Hematopoietic multipotent progenitor cell treated with erythropoietin and hydrocortisone succinate and interleukin-3 and kit ligand, for 17 days (in vitro differentiated cells): ENCODE data around the gene SLC51A.
"Not testable (repeated sequence)": the region's sequence is repeated elsewhere in the genome, so short reads cannot be mapped to it uniquely, and the experiment has no call there.

Experiments
- DNase-seq: peaks from one replicate; pipeline ENCODE4 v3.0.0-alpha.2; 2015; ENCODE audit warnings: low spot score

Gene SLC51A

DNA sequence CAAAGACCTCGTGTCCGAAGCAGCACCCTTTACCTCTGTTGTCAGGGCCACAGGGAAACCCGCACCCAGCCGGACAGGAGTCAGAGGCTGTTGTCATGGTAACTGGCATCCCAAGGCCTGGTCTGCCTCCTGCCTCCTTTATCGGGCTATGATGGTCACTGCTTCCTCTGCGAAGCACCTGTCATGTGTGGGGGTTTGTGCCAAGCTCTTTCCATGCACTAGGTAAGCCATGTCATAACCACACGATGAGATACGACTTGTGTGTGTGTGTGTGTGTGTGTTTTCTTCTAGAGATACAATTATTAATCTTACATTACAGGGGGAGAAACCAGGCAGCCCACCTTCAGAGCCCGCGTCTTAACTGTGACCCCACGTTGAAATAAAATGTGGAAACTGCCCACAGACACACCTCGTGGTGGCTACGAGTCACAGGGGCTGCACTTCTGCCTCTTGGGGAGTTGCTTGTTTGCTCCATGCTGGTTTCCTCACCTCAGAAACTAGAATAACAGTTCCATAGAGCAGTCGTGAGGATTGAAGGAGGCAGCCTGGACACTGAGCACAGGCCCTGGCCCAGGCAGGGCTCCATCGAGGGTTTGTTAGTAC is 23.1 kb upstream of the SLC51A start:
- DNase-seq: peak; percentile 65

DNA sequence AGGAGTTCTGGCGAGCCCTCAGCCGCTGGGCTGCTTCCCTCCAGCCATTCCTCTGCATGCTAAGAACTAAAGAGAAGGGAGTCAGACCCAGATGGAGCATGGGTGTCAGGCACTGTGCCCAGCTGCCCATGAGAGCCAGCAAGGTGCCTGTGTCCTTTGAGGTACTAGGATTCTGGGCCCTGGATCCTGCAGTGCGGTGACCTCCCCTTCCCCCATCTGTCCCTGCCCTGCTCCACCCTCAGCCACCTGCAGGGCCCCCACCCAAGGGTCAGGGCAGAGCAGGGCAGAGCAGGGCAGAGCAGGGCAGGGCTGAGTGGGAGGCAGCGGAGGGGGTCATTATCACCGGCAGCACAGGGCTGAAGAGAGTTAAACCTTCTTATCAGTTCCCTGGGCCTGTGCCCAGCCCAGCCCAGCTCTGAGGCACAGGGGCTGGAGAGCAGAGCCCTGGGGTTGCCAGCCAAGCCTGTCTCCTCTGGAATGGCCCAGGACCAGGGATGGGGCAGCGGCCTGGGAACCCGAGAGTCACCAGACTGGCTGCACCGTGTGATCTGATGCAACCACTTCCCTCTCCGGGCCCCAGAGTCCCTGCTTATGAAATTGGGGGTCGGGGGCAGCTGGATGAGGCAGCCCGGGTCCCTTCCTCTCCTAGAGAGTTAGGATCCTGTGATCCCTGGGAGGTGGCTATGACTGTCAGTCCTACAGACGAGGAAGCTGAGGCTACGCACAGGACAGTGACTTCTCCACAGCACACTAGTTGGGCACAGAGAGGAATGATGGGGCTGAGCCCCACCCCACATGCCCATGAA is 22.4 kb upstream of the SLC51A start:
- peak; percentile 92 for DNase-seq

DNA sequence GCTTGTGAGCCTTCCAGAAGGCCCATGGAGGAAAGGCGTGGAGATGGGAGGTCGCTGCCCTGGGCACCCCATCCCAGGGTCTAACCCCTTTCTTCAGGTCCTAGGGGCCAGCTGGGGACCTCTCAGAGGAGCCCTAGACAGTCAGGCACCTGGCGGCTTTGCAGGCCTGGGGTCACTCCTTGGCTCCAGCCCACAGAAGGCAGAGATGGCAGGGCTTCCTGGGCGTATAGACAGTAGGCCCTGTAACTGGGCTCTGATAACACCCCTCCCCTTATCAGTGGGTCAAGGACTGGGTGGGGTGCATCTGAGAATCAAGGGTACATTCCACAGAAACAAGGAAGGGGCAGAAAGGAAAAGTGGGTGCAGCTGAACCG is 21.8 kb upstream of the SLC51A start:
- DNase-seq: peak; percentile 79

DNA sequence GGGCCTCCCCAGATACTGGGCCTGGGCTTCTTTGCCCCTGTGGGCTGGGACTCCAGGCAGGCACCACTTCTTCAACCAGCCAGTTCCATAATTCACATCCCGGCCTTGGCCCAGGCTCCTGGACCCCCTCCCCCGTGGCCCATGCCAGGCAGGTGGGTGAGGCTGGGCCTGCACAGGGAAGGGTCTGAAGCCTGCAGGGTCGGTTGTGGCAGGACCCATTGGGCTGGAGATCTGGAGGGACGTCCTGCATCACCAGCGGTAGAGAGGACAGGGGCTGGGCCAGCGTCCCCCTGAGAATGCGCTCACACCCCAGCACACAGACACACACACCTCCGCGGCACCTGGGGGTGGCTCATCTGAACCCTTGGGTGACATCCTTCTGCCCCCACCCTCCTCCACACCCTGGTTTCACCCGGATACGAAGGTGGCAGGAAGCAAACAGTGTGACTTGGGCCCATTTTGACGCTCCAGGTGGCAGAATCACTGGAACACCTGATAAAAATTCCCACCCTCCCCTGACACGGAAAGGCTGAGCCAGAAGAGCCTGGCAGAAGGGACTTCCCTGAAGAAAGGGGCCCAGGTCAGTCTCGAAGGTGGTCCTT is 20.6 kb upstream of the SLC51A start:
- peak; percentile 45 for DNase-seq

DNA sequence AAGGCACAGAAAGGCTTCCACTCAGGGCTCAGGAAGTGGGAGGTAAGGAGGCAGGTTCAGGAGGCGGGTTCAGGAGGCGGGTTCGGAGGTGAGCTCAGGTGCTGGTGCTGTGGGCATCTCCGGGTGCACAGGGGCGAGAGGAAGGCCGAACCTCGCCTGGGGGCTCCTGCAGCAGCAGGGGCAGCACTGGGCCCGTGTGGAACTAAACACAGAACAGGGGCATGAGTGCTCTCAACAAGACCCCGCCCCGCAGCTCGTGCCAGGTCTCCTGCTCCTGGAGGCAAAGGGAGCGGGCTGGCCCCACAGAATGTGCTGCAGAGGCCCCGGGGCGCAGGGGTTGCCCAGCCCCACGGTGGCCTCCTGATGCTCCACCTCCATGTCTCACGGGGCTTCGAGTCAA is 18.8 kb upstream of the SLC51A start:
- DNase-seq: no peak

DNA sequence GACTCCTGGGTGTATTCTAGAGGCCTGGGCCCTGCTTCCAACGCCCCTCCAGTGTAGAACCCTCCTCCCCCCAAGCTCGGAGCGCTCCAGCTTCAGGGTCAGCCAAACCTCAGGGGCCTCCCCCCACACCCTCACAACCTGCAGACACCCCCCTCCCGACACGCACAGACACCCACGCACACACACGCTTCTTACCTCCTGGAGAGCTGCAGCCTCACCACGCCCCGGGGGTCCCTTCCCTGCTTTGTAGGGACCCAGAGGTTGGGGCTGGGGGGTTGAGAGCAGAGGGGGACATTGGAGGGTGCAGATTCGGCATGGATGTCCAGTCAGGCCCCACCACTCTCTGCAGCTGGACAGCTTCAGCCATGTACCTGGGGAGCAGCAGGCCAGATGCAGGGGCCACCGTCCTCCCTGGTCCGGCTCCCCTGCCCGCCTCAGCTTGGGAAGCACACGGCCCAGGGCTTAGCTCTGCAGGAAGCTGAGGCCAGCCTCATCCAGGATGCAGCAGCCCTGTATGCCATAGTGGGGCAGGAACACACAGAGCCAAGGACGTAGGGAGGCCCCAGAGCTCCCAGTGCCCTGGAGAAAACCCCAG is 18.2 kb upstream of the SLC51A start:
- DNase-seq: no peak

DNA sequence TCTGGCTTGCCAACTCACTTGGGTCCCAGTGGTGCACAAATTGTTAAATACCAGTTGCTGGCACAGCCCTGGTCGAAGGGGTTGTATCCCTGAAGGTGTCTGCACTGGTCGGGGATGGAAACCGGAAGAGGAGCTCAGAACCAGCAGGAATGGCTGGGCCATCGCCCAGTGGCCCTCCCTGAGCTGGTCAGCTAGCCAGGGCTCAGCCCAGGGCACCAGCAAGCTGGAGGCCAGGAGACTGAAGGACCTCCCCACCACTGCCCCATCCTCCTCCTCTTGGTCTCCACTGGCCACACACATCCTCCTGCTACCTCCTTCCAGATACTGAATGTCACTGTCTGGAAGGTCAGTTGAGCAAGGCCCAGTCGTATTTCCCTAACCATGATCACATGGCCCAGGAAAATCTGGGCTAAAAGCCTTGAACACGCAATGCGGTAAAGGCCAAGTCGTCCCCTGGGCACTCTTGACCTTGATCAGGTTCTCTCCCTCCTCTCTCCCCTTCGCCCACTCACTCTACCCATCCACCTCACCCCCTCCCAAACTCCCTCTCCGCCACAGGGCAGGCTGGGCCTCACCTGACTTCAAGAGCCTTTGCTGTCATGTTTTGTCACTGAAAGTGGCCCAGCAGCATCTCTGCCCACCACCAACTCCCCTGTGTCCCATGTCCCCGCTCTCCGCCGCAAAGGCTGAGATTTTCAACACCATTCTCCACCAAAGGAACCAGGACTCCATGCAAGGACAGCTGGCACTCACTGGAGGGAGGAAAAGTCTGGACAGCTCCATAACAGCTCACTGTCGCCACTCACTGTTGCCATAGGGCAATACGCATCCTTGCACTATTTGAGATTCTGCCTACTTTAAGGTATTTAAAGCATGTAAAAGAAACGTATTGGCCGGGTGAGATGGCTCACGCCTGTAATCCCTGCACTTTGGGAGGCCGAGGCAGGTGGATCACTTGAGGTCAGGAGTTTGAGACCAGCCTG is 17.3 kb upstream of the SLC51A start:
- peak; percentile 33 for DNase-seq

DNA sequence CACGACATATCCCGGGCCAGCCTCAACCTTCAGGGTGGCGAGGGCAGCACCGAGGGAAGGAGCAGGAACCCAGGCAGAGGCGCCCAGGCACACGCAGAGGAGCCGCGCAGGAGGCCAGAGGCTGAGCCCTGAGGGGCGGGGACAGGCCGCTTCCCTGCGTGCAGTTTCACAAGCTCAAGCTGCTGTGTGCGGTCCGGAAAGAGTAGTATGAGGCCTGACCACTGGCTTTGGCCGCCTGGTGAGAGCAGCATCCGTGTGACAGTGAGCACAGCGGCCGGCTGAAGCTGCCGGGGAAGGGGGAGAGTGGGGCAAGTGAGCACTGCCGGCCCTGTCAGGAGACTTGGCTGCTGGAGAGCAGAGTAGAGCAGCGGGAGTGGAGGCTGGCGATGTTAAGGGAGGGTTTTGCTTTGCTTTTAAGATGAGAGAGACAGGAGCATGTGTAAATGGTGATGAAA is 13.8 kb upstream of the SLC51A start:
- DNase-seq: no peak

DNA sequence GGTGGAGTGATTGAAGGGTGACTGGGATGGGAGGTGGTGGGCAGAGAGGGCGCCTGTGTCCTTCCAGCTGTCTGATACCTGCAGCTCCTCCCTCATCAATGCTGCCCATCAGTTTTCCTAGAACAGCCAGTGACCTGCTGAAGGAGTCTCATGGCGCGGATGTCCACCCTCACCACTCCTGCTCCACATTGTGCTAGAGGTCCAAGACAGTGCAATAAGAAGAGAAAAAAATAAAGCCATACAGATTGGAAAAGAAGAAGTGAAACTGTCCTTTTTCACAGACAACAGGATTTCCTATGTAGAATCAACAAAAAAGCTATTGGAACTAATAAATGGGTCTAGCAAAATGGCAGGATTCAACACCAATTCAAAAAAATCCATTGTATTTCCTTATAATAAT is 12.5 kb upstream of the SLC51A start:
- no peak for DNase-seq

DNA sequence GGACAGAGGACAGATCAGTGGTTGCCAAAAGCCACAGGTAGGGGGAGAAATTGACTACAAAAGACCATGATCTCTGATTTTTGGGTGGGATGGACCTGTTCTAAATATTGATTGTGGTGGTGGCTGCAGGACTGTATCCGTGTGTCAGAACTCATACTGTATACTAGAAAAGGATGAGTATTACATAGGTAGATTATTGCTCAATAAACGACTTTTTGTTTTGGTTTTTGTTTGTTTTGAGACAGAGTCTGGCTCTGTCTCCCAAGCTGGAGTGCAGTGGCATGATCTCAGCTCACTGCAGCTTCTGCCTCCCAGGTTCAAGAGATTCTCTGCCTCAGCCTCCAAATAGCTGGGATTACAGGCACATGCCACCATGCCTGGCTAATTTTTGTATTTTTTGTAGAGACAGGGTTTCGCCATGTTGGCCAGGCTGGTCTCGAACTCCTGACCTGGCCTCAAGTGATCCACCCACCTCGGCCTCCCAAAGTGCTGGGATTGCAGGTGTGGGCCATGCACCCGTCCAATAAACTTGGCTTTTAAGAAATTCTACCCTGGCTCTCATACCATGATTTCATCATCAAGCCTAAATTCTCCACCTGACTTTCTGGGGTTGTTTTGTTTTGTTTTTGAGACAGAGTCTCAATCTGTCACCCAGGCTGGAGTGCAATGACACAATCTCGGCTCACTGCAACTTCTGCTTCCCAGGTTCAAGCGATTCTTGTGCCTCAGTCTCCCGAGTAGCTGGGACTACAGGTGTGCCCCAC is 10.7 kb upstream of the SLC51A start:
- not testable (repeated sequence) for DNase-seq

DNA sequence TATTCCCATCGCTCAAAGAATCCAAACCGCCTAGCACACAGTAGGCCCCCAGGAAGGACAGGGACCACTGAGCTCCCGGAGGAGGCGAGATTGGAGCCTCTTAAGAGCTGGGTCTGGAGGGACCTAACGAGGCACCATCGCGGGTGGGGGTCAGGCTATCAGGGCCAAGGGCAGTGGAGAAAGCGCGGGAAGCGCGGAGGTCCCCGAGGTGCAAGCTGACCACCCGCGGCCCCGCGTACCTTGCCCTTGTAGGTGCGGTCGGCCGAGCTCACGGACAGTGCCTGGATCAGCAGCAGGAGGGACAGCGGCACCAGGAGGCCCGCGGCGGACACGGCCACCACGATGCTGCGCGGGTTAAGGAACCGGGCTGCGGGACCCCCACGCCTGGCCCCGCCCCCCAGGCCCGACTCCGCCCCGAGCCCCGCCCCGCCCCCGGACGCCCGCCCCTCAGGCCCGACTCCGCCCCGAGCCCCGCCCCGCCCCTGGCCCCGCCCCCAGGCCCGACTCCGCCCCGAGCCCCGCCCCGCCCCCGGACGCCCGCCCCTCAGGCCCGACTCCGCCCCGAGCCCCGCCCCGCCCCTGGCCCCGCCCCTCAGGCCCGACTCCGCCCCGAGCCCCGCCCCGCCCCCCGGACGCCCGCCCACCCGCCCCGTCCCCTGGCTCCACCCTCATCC is 9.0 kb upstream of the SLC51A start:
- DNase-seq: peak; percentile 49

DNA sequence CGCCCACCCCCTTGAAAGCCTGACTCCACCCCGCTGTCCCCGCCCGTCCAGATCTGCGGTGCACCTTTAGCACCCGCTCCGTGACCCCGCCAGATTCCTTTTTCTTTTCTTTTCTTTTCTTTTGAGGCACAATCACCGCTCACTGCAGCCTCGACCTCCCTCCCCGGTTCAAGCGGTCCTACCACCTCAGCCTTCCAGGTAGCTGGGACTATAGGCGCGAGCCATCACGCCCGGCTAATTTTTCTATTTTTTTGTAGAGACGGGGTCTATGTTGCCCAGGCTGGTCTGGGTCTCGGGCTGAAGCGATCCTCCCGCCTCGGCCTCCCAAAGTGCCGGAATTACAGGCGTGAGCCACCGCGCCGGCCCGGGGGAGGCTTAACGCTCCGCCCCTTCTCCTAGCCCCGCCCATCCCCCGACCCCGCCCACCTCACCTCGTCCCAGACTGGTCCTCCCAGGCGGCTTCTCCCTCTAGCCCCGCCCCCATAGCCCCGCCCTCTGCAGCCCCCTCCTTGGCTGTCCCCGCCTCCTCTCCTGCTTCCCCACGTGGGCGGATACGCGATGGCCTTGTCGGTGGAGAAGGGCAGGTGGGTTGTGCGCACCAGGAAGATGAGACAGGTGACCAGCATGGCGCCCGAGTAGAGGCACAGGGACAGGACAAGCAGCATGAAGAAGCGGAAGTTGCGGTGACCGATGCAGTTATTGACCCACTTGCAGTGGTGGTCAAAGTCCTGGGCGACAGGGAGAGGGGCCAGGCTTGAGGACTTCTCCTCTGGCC is 8.3 kb upstream of the SLC51A start:
- DNase-seq: peak; percentile 67

DNA sequence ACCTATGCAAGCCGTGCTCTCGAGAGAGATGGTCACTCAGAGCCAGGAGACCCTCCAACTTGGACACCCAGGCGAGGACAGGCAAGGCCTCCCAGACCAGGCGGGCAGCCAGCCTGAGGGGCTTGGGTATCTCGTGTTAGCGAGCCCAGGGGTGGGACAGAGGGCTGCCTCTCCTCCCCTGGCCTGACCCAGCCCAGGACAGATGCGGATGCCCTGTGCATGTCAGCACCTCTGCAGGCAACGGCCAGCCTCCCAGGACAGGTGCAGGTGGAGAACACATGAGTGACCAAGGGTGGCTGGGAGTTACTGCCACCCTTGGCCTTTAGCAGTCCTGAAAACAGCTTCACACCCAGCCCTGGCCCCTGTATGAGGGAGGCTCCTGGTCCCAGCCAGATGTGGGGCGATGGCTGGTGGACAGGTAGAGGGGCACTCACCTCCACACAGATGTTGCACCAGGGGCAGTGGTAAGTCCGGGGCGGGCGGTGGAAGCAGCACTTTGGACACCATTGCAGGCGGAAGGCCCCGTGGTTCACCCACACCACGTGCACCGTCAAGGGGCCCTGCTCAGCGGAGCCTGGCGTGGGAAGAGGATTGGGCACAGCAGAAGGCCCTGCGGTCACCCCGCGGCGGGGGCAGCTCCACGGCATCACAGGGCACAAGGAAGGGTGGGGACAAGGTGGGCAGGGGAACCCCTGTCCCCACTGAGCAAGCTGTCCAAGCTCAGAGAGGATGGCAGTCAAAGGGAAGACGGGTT is 7.2 kb upstream of the SLC51A start:
- DNase-seq: no peak

DNA sequence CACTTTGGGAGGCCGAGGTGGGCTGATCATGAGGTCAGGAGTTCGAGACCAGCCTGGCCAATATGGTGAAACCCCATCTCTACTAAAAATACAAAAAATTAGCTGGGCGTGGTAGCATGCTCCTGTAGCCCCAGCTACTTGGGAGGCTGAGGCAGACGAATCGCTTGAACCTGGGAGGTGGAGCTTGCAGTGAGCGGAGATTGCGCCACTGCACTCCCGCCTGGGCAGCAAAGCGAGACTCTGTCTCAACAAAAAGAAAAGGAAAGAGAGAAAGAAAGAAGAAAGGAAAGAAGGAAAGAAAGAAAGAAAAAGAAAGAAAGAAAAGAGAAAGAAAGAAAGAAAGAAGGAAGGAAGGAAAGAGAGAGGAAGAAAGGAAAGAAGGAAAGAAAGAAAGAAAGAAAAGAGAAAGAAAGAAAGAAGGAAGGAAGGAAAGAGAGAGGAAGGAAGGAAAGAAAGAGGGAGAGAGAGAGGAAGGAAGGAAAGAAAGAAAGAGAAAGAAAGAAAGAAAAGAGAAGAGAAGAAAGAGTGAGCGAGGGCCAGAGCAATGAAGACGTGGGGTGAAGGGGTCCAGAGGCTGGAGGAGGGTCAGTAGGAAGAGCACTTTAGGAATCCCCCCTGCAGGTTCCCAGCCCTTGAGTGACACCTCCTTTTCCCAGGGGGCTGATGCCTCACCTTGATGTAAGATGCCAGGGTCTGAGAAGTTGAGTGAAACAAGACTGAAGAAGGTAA is 6.2 kb upstream of the SLC51A start:
- DNase-seq: not testable (repeated sequence)

DNA sequence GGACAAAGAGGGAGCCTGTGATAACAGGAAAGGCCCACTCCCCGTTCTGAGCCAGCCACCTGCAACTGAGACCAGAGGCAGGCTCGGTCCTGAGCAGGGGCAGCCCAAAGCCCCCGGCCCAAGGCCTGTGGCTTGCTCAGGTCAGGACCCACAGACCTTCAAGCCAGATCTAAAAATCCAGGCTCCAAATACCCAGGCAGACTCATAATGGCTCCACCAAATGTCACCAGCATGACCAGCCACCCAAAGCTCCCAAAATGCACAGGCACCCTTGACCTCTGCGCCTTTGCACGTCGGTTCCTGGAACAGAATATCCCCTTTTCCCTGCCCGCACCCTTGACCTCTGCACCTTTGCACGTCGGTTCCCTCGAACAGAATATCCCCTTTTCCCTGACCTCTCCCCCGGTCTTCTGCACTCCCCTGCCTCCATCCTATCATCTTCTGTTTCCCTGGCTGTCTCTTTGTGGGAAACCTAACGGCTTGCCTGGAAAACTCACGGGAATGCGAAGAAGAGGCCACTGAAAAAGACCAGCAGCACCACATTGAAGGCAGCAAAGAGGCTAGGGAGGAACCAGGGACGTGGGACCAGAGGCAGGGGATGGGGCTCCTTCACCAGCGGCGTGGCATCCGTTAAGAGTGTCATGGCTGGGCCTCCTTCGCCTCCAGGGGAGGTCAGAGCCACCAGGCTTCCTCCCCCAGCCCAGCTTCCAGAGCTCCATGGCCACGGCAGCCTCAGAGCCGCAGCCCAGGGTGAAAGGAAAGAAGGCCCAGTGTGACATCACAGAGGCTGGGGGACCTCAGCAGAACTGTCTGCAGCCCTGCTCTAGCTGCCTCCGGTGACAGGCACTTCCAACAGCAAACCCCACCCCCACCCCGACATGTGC is 5.4 kb upstream of the SLC51A start, which contains the start of gene ZDHHC19:
ZDHHC19 (minus strand) TSS at position 728 of the 884 bp plus-strand sequence; CDS start at position 643, 85 bp downstream.
- DNase-seq: no peak

DNA sequence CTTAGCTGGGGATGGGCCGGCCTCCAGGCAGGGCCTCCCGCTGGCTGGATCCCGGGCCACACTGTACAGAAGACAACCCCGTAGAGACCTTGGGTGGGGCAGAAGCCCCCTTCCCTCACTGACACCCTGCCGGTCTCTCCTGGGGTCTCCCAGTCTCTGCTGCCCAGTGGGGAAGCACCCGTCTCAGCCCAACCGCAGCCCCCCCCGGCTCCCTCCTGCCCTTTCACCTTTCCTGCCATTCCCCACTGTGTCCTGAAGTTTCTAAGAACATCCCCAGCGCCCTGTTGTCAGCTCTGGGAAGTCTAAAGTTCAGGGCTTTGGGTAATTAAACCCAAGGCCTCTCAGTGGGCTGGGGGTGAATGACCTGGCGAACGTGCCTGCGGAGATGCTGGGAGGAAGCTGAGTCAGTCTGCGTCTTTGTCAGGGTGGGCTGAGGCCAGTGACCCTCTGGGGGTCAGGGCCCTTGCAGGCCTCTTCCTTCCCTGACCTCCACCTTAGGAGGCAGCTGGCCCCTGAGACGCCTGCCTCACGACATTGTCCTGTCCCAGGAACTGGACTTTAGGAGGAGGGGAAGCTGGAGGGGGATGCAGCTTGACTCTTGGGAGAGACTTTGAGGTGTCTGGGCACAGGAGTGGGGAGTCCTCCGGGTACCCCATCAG is 1.4 kb upstream of the SLC51A start:
- DNase-seq: no peak
